Neural cell (in vitro differentiated cells): Measurements from ENCODE around the gene YWHAG. TPM values are rescaled to one million over a fixed set of nuclear protein-coding genes. Genes with fewer than 3 reads are reported as not detected.
A peak's percentile ranks its signal among the peaks of the same experiment; 100 is the strongest.

Experiments used
- H2AFZ ChIP-seq: fragments of 200-600, 300-800 bp; sonication (generic), shearing (Covaris generic); 2 replicates; pipeline ENCODE4 v1.6.0; 2014; ENCODE audit warnings: low read depth, mild to moderate bottlenecking, antibody characterized with exemption, low read length, moderate library complexity
- H3F3A ChIP-seq: fragments of 200-600 bp; shearing (Covaris generic); 2 replicates; pipeline ENCODE4 v1.6.1; 2016; ENCODE audit warnings: mild to moderate bottlenecking, moderate library complexity, mixed read lengths, antibody characterized with exemption, low read length; ENCODE audit not compliant: insufficient read depth, poor library complexity, severe bottlenecking
- H3K27ac ChIP-seq: fragments of 200-600, 300-800 bp; sonication (generic), shearing (Covaris generic); 2 replicates; pipeline ENCODE4 v1.5.1; 2014; ENCODE audit warnings: mild to moderate bottlenecking, low read length, moderate library complexity
- H3K27me3 ChIP-seq: fragments of 300-800, 200-600 bp; sonication (generic), shearing (Covaris generic); 2 replicates; pipeline ENCODE4 v1.6.0; 2014; ENCODE audit warnings: mild to moderate bottlenecking, low read depth, low read length, moderate library complexity; ENCODE audit not compliant: insufficient read depth
- H3K36me3 ChIP-seq: fragments of 300-800, 200-600 bp; sonication (generic), shearing (Covaris generic); 2 replicates; pipeline ENCODE4 v1.5.1; 2014; ENCODE audit warnings: mild to moderate bottlenecking, antibody characterized with exemption, low read length, moderate library complexity; ENCODE audit not compliant: insufficient read depth
- H3K4me2 ChIP-seq: fragments of 300-800, 200-600 bp; sonication (generic), shearing (Covaris generic); 2 replicates; pipeline ENCODE4 v1.6.0; 2014; ENCODE audit warnings: mild to moderate bottlenecking, low read length
- H3K4me3 ChIP-seq: fragments of 300-800, 200-600 bp; sonication (generic), shearing (Covaris generic); 2 replicates; pipeline ENCODE4 v1.5.1; 2014; ENCODE audit warnings: mild to moderate bottlenecking, low read length, moderate library complexity
- H3K79me2 ChIP-seq: fragments of 200-600 bp; shearing (Covaris generic); replicated peaks from 2 replicates; pipeline ENCODE4 v1.6.0; 2014; ENCODE audit warnings: mild to moderate bottlenecking, low read length, moderate library complexity; ENCODE audit not compliant: insufficient read depth
- H3K9ac ChIP-seq: fragments of 300-800, 200-600 bp; sonication (generic), shearing (Covaris generic); 2 replicates; pipeline ENCODE4 v1.6.1; 2016; ENCODE audit warnings: mild to moderate bottlenecking, low read length, mixed read lengths
- H3K9me2 ChIP-seq: fragments of 200-600 bp; shearing (Covaris generic); 2 replicates; pipeline ENCODE4 v1.6.1; 2016; ENCODE audit warnings: mild to moderate bottlenecking, low read length, mixed read lengths; ENCODE audit not compliant: insufficient read depth
- H3K9me3 ChIP-seq: fragments of 200-600, 300-800 bp; sonication (generic), shearing (Covaris generic); 2 replicates; pipeline ENCODE4 v1.6.1; 2016; ENCODE audit warnings: mild to moderate bottlenecking, mixed run types, low read length, moderate library complexity, mixed read lengths
- H4K20me1 ChIP-seq: fragments of 200-600 bp; shearing (Covaris generic); 2 replicates; pipeline ENCODE4 v1.6.1; 2016; ENCODE audit warnings: mild to moderate bottlenecking, mixed run types; ENCODE audit not compliant: insufficient read depth
- CTCF ChIP-seq: fragments of 450-650 bp; IDR thresholded peaks from 2 replicates; pipeline ENCODE4 v1.5.1; 2014; ENCODE audit warnings: antibody characterized with exemption, mild to moderate bottlenecking, moderate library complexity; ENCODE audit not compliant: poor library complexity, severe bottlenecking
- EP300 ChIP-seq: fragments of 450-650 bp; conservative IDR thresholded peaks from 2 replicates; pipeline ENCODE4 v1.6.1; 2014; ENCODE audit warnings: antibody characterized with exemption, mild to moderate bottlenecking, moderate library complexity; ENCODE audit not compliant: poor library complexity, severe bottlenecking
- EZH2 ChIP-seq: fragments of 200-600, 300-800 bp; shearing (Covaris generic), sonication (generic); IDR thresholded peaks from 2 replicates; pipeline ENCODE4 v1.6.1; 2014; ENCODE audit warnings: antibody characterized with exemption, low read length, borderline replicate concordance, mild to moderate bottlenecking; ENCODE audit not compliant: insufficient read depth, poor library complexity, severe bottlenecking
- MXI1 ChIP-seq: fragments of 450-650 bp; conservative IDR thresholded peaks from 2 replicates; pipeline ENCODE4 v1.6.1; 2014; ENCODE audit warnings: antibody characterized with exemption, mild to moderate bottlenecking; ENCODE audit not compliant: poor library complexity, severe bottlenecking
- POLR2AphosphoS5 ChIP-seq: IDR thresholded peaks from 2 replicates; pipeline ENCODE4 v1.6.1; 2012
- RAD21 ChIP-seq: fragments of 450-650 bp; conservative IDR thresholded peaks from 2 replicates; pipeline ENCODE4 v1.6.1; 2014; ENCODE audit warnings: antibody characterized with exemption, mild to moderate bottlenecking, moderate library complexity
- SMC3 ChIP-seq: fragments of 450-650 bp; conservative IDR thresholded peaks from 2 replicates; pipeline ENCODE4 v1.6.1; 2014; ENCODE audit warnings: antibody characterized with exemption, mild to moderate bottlenecking, moderate library complexity; ENCODE audit not compliant: poor library complexity
- TAF1 ChIP-seq: IDR thresholded peaks from 2 replicates; pipeline ENCODE4 v1.6.1; 2012; ENCODE audit warnings: low read depth
- polyA plus RNA-seq: library from polyadenylated mRNA; depleted of rRNA; stranded (reverse); fragments of >200 nt; gene quantifications from 2 replicates; pipeline ENCODE4 v1.2.3, GENCODE V29; 2014
- TF ChIP-seq, protein P1 (sequence below): IDR thresholded peaks from 2 replicates; pipeline ENCODE4 v1.6.1; 2012; ENCODE audit warnings: borderline replicate concordance

YWHAG gene
- polyA plus RNA-seq, 1 donor from 2014 or later: 284 TPM

DNA sequence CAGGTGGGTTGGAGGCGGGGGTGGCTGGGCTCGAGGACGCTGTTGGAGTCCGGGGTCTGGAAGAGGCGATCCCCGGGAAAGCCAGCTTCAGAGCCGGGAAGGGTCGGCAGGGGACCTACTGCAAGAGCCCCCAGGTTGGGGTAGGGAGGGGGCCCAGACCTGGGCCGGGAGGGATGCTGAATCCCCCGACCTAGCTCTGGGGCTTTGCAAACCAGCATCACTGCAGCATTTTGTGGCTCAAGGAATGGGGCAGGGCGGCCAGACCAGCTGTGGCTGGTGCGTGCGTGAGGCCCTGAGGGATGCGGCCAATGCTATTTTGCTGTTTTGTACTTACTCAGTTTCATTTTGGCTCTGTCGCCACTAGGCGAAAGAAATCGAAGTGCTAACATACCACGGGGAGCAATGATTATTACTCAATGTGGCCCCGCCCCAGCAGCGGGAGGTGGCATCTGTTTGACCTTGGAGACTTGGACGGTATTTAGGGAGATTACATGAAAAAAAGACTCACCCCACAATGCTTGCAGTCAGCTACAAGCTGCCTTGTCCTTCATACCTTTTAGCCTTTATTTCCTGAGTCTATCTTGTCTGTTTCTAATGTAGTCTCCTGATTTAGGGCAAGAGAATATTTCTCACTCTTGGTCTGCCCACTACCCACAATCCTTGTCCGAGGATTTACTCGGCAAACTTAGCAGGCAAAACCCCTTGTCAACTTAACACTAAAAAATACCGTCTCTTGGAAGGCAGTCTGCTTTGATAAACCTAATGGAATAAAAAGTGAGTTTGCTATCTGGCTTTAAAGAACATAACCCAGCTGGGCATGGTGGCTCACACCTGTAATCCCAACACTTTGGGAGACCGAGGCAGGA is 40.1 kb downstream of the YWHAG start:
- no peaks in the 10 kb centered on the region for H3K36me3 ChIP-seq
- no peaks in the 10 kb centered on the region for H3K9me3 ChIP-seq
- H4K20me1 ChIP-seq: no peaks in the 10 kb centered on the region
- TF ChIP-seq RAD21 (no peak), TAF1 (no peak), SMC3 (no peak), POLR2AphosphoS5 (peak; percentile 4), CTCF (peak; percentile 48), EZH2 (no peak), MXI1 (no peak)
- TF ChIP-seq, protein P1, sequence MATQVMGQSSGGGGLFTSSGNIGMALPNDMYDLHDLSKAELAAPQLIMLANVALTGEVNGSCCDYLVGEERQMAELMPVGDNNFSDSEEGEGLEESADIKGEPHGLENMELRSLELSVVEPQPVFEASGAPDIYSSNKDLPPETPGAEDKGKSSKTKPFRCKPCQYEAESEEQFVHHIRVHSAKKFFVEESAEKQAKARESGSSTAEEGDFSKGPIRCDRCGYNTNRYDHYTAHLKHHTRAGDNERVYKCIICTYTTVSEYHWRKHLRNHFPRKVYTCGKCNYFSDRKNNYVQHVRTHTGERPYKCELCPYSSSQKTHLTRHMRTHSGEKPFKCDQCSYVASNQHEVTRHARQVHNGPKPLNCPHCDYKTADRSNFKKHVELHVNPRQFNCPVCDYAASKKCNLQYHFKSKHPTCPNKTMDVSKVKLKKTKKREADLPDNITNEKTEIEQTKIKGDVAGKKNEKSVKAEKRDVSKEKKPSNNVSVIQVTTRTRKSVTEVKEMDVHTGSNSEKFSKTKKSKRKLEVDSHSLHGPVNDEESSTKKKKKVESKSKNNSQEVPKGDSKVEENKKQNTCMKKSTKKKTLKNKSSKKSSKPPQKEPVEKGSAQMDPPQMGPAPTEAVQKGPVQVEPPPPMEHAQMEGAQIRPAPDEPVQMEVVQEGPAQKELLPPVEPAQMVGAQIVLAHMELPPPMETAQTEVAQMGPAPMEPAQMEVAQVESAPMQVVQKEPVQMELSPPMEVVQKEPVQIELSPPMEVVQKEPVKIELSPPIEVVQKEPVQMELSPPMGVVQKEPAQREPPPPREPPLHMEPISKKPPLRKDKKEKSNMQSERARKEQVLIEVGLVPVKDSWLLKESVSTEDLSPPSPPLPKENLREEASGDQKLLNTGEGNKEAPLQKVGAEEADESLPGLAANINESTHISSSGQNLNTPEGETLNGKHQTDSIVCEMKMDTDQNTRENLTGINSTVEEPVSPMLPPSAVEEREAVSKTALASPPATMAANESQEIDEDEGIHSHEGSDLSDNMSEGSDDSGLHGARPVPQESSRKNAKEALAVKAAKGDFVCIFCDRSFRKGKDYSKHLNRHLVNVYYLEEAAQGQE: no peak
- peak overlapping the region; percentile 73 for H3K4me3 ChIP-seq
- H3K27me3 ChIP-seq: no peaks in the 10 kb centered on the region
- peak overlapping the region; percentile 89 for H3K27ac ChIP-seq
- peaks cover 4% of the 10 kb centered on the region for H3K79me2 ChIP-seq
- peak overlapping the region; percentile 76 for H3K4me2 ChIP-seq
- H3K9ac ChIP-seq: peak overlapping the region; percentile 87
- H3F3A ChIP-seq: no peaks in the 10 kb centered on the region
- no peaks in the 10 kb centered on the region for H3K9me2 ChIP-seq
- H2AFZ ChIP-seq: peak overlapping the region; percentile 61

- H3K4me2 ChIP-seq: peak overlapping the region; percentile 76
- H3K79me2 ChIP-seq: peaks cover 4% of the 10 kb centered on the region
- H3K27ac ChIP-seq: peak overlapping the region; percentile 89
- no peaks in the 10 kb centered on the region for H4K20me1 ChIP-seq
- peak overlapping the region; percentile 87 for H3K9ac ChIP-seq
- H3K9me2 ChIP-seq: no peaks in the 10 kb centered on the region
- H2AFZ ChIP-seq: peak overlapping the region; percentile 77
- H3F3A ChIP-seq: no peaks in the 10 kb centered on the region
- TF ChIP-seq EP300: peak; percentile 90
- TF ChIP-seq, protein P1: peak; percentile 33
- peak; percentile 63 for TF ChIP-seq TAF1
- no peak for TF ChIP-seq SMC3
- peak; percentile 32 for TF ChIP-seq MXI1
- TF ChIP-seq EZH2: no peak
- TF ChIP-seq RAD21: no peak
- no peak for TF ChIP-seq CTCF
- TF ChIP-seq POLR2AphosphoS5: peak; percentile 84
- H3K27me3 ChIP-seq: no peaks in the 10 kb centered on the region
- H3K9me3 ChIP-seq: no peaks in the 10 kb centered on the region
- no peaks in the 10 kb centered on the region for H3K36me3 ChIP-seq
- peak overlapping the region; percentile 73 for H3K4me3 ChIP-seq
Observed at GRCh38 chr7:76317782-76318487, 40.9 kb downstream of the YWHAG start.
